ENCODE results near the gene IL18BP. TPM values are rescaled to one million over a fixed set of nuclear protein-coding genes. Genes with fewer than 3 reads are reported as not detected.

Gene IL18BP
- total and polyA plus RNA-seq, 9 of the 15 experiments (the other 6 are each of a cell fraction or from before 2014, with no cell fraction given) = 0.34 to 9.4 (median 3.2) TPM

GRCh38 chr11:71995726-71996291 is 2.9 kb upstream of the IL18BP start (continued):
- no peak for TF ChIP-seq ZNF174 (CRISPR knock-in tag; IDR thresholded peaks at IDR 0.05)
- no peak for TF ChIP-seq SAP30 (IDR thresholded peaks at IDR 0.05; ENCODE audit: borderline replicate concordance, insufficient read depth, low read depth, low read length, poor library complexity, severe bottlenecking)
- TF ChIP-seq ZC3H4 (CRISPR knock-in tag; IDR thresholded peaks at IDR 0.05; ENCODE audit: borderline replicate concordance) = no peak
- no peak for TF ChIP-seq NFRKB (IDR thresholded peaks at IDR 0.05; ENCODE audit: low read depth)
- TF ChIP-seq KDM5B (IDR thresholded peaks at IDR 0.05; ENCODE audit: insufficient replicate concordance, low read depth, low read length) = no peak
- TF ChIP-seq BMI1 (IDR thresholded peaks at IDR 0.05; ENCODE audit: low read length) = no peak
- TF ChIP-seq KLF16 (IDR thresholded peaks at IDR 0.05) = peak; percentile 93
- TF ChIP-seq, protein P1, sequence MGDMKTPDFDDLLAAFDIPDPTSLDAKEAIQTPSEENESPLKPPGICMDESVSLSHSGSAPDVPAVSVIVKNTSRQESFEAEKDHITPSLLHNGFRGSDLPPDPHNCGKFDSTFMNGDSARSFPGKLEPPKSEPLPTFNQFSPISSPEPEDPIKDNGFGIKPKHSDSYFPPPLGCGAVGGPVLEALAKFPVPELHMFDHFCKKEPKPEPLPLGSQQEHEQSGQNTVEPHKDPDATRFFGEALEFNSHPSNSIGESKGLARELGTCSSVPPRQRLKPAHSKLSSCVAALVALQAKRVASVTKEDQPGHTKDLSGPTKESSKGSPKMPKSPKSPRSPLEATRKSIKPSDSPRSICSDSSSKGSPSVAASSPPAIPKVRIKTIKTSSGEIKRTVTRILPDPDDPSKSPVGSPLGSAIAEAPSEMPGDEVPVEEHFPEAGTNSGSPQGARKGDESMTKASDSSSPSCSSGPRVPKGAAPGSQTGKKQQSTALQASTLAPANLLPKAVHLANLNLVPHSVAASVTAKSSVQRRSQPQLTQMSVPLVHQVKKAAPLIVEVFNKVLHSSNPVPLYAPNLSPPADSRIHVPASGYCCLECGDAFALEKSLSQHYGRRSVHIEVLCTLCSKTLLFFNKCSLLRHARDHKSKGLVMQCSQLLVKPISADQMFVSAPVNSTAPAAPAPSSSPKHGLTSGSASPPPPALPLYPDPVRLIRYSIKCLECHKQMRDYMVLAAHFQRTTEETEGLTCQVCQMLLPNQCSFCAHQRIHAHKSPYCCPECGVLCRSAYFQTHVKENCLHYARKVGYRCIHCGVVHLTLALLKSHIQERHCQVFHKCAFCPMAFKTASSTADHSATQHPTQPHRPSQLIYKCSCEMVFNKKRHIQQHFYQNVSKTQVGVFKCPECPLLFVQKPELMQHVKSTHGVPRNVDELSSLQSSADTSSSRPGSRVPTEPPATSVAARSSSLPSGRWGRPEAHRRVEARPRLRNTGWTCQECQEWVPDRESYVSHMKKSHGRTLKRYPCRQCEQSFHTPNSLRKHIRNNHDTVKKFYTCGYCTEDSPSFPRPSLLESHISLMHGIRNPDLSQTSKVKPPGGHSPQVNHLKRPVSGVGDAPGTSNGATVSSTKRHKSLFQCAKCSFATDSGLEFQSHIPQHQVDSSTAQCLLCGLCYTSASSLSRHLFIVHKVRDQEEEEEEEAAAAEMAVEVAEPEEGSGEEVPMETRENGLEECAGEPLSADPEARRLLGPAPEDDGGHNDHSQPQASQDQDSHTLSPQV (IDR thresholded peaks at IDR 0.05) = 0 out of 2 replicates have a peak, but pooled peaks have one; percentile 18
- TF ChIP-seq BCLAF1 (IDR thresholded peaks at IDR 0.05; ENCODE audit: borderline replicate concordance in 1 of 2, control insufficient read depth in 1 of 2, low read depth in 2 of 2, low read length in 1 of 2) = no peak
- TF ChIP-seq RBM14 (IDR thresholded peaks at IDR 0.05; ENCODE audit: borderline replicate concordance, insufficient read depth, low read depth, low read length) = no peak
- TF ChIP-seq GABPB2 (CRISPR knock-in tag; conservative IDR thresholded peaks at IDR 0.05) = no peak
- TF ChIP-seq ZNF778 (CRISPR knock-in tag; IDR thresholded peaks at IDR 0.05) = no peak
- no peak for TF ChIP-seq ZNF146 (CRISPR knock-in tag; IDR thresholded peaks at IDR 0.05; ENCODE audit: unreplicated experiment)
- TF ChIP-seq RNF2 (IDR thresholded peaks at IDR 0.05) = peak; percentile 63; the same call in 1 of the 2 replicates
- no peak for TF ChIP-seq SREBF2 (CRISPR knock-in tag; IDR thresholded peaks at IDR 0.05)
- no peak for TF ChIP-seq CBX1 (IDR thresholded peaks at IDR 0.05; ENCODE audit: low read depth)
- no peak for TF ChIP-seq FIP1L1 (IDR thresholded peaks at IDR 0.05; ENCODE audit: low read depth, low read length, poor library complexity, severe bottlenecking)
- no peak; the same call in 1 of the 2 replicates for TF ChIP-seq LEF1 (IDR thresholded peaks at IDR 0.05)
- TF ChIP-seq POLR2H (tag; IDR thresholded peaks at IDR 0.05; ENCODE audit: low read depth) = no peak
- no peak for TF ChIP-seq E2F6 (IDR thresholded peaks at IDR 0.05; ENCODE audit: borderline replicate concordance in 1 of 2, extremely low read depth in 1 of 2, insufficient read depth in 1 of 2, insufficient read length in 1 of 2, low read depth in 1 of 2, low read length in 1 of 2, poor library complexity in 1 of 2, severe bottlenecking in 1 of 2)
